HEK293 (cell line): ENCODE results near the gene LINC00237.

ENCODE experiments used
- CTCF ChIA-PET: fragments of 350-600 bp; formaldehyde crosslinking; extraction: SDS; loops from one replicate; lab custom pipeline; 2021; ENCODE audit warnings: antibody characterized with exemption; lab: Yijun Ruan, JAX
- POLR2A ChIA-PET: fragments of 300-600 bp; formaldehyde crosslinking; extraction: SDS; loops from one replicate; lab custom pipeline; 2020; ENCODE audit warnings: antibody characterized with exemption, inconsistent platforms; lab: Yijun Ruan, JAX
- H3K27ac ChIP-seq: fragments of 200-500 bp; sonication (Bioruptor generic); 2 replicates; pipeline ENCODE4 v1.5.1; 2014; ENCODE audit warnings: low read depth, low read length, control low read depth, inconsistent platforms; ENCODE audit errors: extremely low read depth
- H3K36me3 ChIP-seq, 2 experiments: fragments of 200-500 bp in 1 of 2; sonication (Bioruptor generic) in 1 of 2; 1 replicate in 1 of 2; 2 replicates in 1 of 2; pipeline ENCODE4 v1.5.1; 2014 to 2017; ENCODE audit warnings: inconsistent platforms in 2 of 2, low read length in 2 of 2; ENCODE audit not compliant: control insufficient read depth in 2 of 2, insufficient read depth in 1 of 2
- H3K4me1 ChIP-seq: fragments of 200-500 bp; sonication (Bioruptor generic); 2 replicates; pipeline ENCODE4 v1.5.1; 2014; ENCODE audit warnings: mild to moderate bottlenecking, low read length, inconsistent platforms; ENCODE audit not compliant: control insufficient read depth, insufficient read depth
- H3K4me3 ChIP-seq: 2 replicates; pipeline ENCODE4 v1.5.1; 2011; ENCODE audit warnings: low read depth, mild to moderate bottlenecking, control low read depth, low read length, moderate library complexity
- H3K9me3 ChIP-seq: fragments of 200-500 bp; sonication (Bioruptor generic); 2 replicates; pipeline ENCODE4 v1.5.1; 2014; ENCODE audit warnings: low read depth, low read length, inconsistent platforms; ENCODE audit not compliant: control insufficient read depth, insufficient read depth
- KLF1 ChIP-seq: fragments of 450-650 bp; formaldehyde crosslinking; IDR thresholded peaks from 2 replicates; pipeline ENCODE4 v1.5.1; 2016; ENCODE audit warnings: missing biosample characterization, missing genetic modification characterization
- OSR2 ChIP-seq: fragments of 450-650 bp; formaldehyde crosslinking; IDR thresholded peaks from 2 replicates; pipeline ENCODE4 v1.5.1; 2016; ENCODE audit warnings: missing biosample characterization, missing genetic modification characterization
- OVOL3 ChIP-seq: fragments of 450-650 bp; formaldehyde crosslinking; IDR thresholded peaks from 2 replicates; pipeline ENCODE4 v1.5.1; 2016; ENCODE audit warnings: missing biosample characterization, missing genetic modification characterization
- SETDB1 ChIP-seq: IDR thresholded peaks from one replicate; pipeline ENCODE4 v1.6.1; 2017; ENCODE audit warnings: mild to moderate bottlenecking, low read length, moderate library complexity, mixed read lengths; ENCODE audit not compliant: insufficient read length
- SP3 ChIP-seq: fragments of 450-650 bp; formaldehyde crosslinking; IDR thresholded peaks from 2 replicates; pipeline ENCODE4 v1.5.1; 2016; ENCODE audit warnings: missing biosample characterization, missing genetic modification characterization
- ZBTB1 ChIP-seq: fragments of 450-650 bp; formaldehyde crosslinking; IDR thresholded peaks from 2 replicates; pipeline ENCODE4 v1.5.1; 2016; ENCODE audit warnings: missing biosample characterization, missing genetic modification characterization
- ZBTB20 ChIP-seq: fragments of 450-650 bp; formaldehyde crosslinking; IDR thresholded peaks from 2 replicates; pipeline ENCODE4 v1.5.1; 2016; ENCODE audit warnings: missing biosample characterization, missing genetic modification characterization
- ZNF112 ChIP-seq: fragments of 450-650 bp; formaldehyde crosslinking; IDR thresholded peaks from 2 replicates; pipeline ENCODE4 v1.5.0; 2017; ENCODE audit warnings: missing biosample characterization, missing genetic modification characterization
- ZNF514 ChIP-seq: fragments of 450-650 bp; formaldehyde crosslinking; IDR thresholded peaks from 2 replicates; pipeline ENCODE4 v1.5.1; 2016; ENCODE audit warnings: missing biosample characterization, missing genetic modification characterization
- ZNF529 ChIP-seq: fragments of 450-650 bp; formaldehyde crosslinking; IDR thresholded peaks from 2 replicates; pipeline ENCODE4 v1.5.1; 2017; ENCODE audit warnings: missing genetic modification characterization, missing biosample characterization; ENCODE audit not compliant: insufficient replicate concordance
- TF ChIP-seq, protein P1 (sequence below): fragments of 450-650 bp; formaldehyde crosslinking; IDR thresholded peaks from 2 replicates; pipeline ENCODE4 v1.5.1; 2016; ENCODE audit warnings: missing biosample characterization, missing genetic modification characterization, low read depth
- TF ChIP-seq, protein P2 (sequence below): fragments of 450-650 bp; formaldehyde crosslinking; IDR thresholded peaks from 2 replicates; pipeline ENCODE4 v1.5.1; 2016; ENCODE audit warnings: missing biosample characterization, missing genetic modification characterization
- TF ChIP-seq, protein P3 (sequence below): fragments of 450-650 bp; formaldehyde crosslinking; IDR thresholded peaks from 2 replicates; pipeline ENCODE4 v1.5.1; 2016; ENCODE audit warnings: missing biosample characterization, missing genetic modification characterization

LINC00237 gene

DNA sequence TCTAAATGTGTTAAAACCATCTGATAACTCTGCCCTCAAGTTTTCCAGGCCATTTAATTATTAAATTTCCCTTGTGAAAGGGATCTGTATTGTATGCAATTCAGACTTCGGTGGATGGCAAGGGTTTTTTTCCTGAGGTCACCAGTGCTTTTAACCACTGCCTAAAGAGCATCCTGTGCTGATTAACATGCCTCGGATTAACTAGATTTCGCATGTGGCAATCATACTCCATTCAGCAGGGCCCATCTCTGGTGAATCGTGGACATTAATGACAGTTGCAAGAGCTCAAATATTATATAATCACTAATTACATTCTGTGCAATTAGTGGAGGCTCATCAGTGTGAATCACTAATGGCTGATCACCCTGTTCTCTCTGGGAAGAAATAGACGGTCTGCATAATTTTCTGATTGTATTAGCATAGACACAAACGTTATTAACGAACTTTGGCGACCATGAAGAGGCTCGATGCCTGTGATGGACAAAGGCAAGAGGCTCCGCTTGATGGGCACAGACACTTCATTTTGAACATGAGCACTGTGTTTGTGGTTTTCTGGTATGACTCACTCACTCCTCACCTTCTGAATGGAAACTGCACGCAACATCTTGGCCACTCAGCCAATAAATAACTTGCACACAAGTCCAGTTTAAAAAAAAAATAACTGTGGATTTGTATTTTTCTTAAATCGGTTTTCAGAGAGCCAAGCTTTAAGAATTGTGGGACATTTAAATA, 31.4 kb downstream of the LINC00237 start:
- Histone ChIP-seq H3K4me1 (no peaks in the 10 kb centered on the region; the same call in 1 of the 2 replicates), H3K27ac (no peak overlapping the region), H3K9me3 (no peaks in the 10 kb centered on the region), H3K4me3 (no peak overlapping the region), H3K36me3 (no peaks in the 10 kb centered on the region)
- TF ChIP-seq ZBTB20 (tag by site-specific recombination) = peak; percentile 31; the same call in 1 of the 2 replicates
- no peak for TF ChIP-seq OVOL3 (tag by site-specific recombination)
- POLR2A ChIA-PET = no interaction called here
- CTCF ChIA-PET = interaction anchor here (0.7 kb wide), 1 partner anchor 39 kb away, joined by 3 read pairs; no protein-coding TSS in a partner anchor

DNA sequence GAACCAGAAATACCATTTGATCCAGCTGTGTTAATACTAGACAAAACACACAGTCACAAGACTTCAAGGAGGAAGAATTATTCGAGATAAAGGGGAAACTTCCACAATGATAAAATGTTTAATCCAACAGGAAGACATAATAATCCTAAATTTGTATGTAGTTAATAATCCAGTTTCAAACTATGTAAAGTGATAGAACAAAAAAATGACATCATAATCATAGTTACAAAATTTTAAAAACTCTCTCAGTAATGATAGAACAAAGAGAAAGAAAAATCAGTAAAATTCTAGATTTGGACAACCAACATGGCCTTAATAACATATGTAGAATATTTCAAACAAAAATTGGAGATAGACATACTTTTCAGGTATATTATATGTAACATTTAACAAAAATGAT, 38.9 kb downstream of the LINC00237 start:
- no peak for TF ChIP-seq ZNF529
- TF ChIP-seq OVOL3 (tag by site-specific recombination) = no peak
- TF ChIP-seq, protein P1, sequence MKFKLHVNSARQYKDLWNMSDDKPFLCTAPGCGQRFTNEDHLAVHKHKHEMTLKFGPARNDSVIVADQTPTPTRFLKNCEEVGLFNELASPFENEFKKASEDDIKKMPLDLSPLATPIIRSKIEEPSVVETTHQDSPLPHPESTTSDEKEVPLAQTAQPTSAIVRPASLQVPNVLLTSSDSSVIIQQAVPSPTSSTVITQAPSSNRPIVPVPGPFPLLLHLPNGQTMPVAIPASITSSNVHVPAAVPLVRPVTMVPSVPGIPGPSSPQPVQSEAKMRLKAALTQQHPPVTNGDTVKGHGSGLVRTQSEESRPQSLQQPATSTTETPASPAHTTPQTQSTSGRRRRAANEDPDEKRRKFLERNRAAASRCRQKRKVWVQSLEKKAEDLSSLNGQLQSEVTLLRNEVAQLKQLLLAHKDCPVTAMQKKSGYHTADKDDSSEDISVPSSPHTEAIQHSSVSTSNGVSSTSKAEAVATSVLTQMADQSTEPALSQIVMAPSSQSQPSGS (tag by site-specific recombination) = 0 out of 2 replicates have a peak, but pooled peaks have one; percentile 23
- no peak for TF ChIP-seq ZBTB1 (tag by site-specific recombination)
- no peak for TF ChIP-seq KLF1 (tag by site-specific recombination)
- TF ChIP-seq, protein P2, sequence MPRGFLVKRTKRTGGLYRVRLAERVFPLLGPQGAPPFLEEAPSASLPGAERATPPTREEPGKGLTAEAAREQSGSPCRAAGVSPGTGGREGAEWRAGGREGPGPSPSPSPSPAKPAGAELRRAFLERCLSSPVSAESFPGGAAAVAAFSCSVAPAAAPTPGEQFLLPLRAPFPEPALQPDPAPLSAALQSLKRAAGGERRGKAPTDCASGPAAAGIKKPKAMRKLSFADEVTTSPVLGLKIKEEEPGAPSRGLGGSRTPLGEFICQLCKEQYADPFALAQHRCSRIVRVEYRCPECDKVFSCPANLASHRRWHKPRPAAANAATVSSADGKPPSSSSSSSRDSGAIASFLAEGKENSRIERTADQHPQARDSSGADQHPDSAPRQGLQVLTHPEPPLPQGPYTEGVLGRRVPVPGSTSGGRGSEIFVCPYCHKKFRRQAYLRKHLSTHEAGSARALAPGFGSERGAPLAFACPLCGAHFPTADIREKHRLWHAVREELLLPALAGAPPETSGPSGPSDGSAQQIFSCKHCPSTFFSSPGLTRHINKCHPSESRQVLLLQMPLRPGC (tag by site-specific recombination) = no peak
- TF ChIP-seq ZNF514 = no peak
- no peak for TF ChIP-seq ZNF112
- TF ChIP-seq, protein P3, sequence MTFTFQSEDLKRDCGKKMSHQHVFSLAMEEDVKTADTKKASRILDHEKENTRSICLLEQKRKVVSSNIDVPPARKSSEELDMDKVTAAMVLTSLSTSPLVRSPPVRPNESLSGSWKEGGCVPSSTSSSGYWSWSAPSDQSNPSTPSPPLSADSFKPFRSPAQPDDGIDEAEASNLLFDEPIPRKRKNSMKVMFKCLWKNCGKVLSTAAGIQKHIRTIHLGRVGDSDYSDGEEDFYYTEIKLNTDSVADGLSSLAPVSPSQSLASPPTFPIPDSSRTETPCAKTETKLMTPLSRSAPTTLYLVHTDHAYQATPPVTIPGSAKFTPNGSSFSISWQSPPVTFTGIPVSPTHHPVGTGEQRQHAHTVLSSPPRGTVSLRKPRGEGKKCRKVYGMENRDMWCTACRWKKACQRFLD = no peak
- ChIA-PET POLR2A (no interaction called here), CTCF (no interaction called here)
- Histone ChIP-seq H3K4me3 (no peak overlapping the region), H3K9me3 (no peaks in the 10 kb centered on the region), H3K36me3 (no peaks in the 10 kb centered on the region), H3K4me1 (no peaks in the 10 kb centered on the region), H3K27ac (no peak overlapping the region)

DNA sequence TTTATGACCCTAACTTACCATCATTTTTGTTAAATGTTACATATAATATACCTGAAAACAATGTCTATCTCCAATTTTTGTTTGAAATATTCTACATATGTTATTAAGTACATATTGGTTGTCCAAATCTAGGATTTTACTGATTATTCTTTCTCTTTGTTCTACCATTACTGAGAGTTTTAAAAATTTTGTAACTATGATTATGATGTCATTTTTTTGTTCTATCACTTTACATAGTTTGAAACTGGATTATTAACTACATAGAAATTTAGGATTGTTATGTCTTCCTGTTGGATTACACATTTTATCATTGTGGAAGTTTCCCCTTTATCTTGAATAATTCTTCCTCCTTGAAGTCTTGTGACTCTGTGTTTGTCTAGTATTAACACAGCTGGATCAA, 41.2 kb downstream of the LINC00237 start:
- TF ChIP-seq SETDB1 (no peak), OSR2 (tag by site-specific recombination) (no peak), SP3 (tag by site-specific recombination) (no peak)
- TF ChIP-seq, protein P1 (tag by site-specific recombination) = peak; percentile 74; the same call in 1 of the 2 replicates
- TF ChIP-seq, all 188 proteins: peak for 1
- no peaks in the 10 kb centered on the region for H3K36me3 ChIP-seq
- ChIA-PET CTCF (no interaction called here), POLR2A (no interaction called here)
- H3K4me1 ChIP-seq = no peaks in the 10 kb centered on the region
- H3K27ac ChIP-seq = no peak overlapping the region
- H3K4me3 ChIP-seq = no peak overlapping the region
- no peaks in the 10 kb centered on the region for H3K9me3 ChIP-seq
